ENCODE data around the gene POC1A.

GRCh38 chr3:52185311-52185710 is 31.1 kb upstream of the POC1A start:
- TF ChIP-seq, protein P1, sequence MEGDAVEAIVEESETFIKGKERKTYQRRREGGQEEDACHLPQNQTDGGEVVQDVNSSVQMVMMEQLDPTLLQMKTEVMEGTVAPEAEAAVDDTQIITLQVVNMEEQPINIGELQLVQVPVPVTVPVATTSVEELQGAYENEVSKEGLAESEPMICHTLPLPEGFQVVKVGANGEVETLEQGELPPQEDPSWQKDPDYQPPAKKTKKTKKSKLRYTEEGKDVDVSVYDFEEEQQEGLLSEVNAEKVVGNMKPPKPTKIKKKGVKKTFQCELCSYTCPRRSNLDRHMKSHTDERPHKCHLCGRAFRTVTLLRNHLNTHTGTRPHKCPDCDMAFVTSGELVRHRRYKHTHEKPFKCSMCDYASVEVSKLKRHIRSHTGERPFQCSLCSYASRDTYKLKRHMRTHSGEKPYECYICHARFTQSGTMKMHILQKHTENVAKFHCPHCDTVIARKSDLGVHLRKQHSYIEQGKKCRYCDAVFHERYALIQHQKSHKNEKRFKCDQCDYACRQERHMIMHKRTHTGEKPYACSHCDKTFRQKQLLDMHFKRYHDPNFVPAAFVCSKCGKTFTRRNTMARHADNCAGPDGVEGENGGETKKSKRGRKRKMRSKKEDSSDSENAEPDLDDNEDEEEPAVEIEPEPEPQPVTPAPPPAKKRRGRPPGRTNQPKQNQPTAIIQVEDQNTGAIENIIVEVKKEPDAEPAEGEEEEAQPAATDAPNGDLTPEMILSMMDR (IDR thresholded peaks at IDR 0.05; ENCODE audit: poor library complexity, severe bottlenecking), result no peak
- no peak for TF ChIP-seq EP300 (conservative IDR thresholded peaks at IDR 0.05; ENCODE audit: poor library complexity, severe bottlenecking)
- no peak for TF ChIP-seq EZH2 (IDR thresholded peaks at IDR 0.05; ENCODE audit: borderline replicate concordance, insufficient read depth, low read length, poor library complexity, severe bottlenecking)
- no peak for TF ChIP-seq RAD21 (conservative IDR thresholded peaks at IDR 0.05)
- TF ChIP-seq, protein P2, sequence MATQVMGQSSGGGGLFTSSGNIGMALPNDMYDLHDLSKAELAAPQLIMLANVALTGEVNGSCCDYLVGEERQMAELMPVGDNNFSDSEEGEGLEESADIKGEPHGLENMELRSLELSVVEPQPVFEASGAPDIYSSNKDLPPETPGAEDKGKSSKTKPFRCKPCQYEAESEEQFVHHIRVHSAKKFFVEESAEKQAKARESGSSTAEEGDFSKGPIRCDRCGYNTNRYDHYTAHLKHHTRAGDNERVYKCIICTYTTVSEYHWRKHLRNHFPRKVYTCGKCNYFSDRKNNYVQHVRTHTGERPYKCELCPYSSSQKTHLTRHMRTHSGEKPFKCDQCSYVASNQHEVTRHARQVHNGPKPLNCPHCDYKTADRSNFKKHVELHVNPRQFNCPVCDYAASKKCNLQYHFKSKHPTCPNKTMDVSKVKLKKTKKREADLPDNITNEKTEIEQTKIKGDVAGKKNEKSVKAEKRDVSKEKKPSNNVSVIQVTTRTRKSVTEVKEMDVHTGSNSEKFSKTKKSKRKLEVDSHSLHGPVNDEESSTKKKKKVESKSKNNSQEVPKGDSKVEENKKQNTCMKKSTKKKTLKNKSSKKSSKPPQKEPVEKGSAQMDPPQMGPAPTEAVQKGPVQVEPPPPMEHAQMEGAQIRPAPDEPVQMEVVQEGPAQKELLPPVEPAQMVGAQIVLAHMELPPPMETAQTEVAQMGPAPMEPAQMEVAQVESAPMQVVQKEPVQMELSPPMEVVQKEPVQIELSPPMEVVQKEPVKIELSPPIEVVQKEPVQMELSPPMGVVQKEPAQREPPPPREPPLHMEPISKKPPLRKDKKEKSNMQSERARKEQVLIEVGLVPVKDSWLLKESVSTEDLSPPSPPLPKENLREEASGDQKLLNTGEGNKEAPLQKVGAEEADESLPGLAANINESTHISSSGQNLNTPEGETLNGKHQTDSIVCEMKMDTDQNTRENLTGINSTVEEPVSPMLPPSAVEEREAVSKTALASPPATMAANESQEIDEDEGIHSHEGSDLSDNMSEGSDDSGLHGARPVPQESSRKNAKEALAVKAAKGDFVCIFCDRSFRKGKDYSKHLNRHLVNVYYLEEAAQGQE (IDR thresholded peaks at IDR 0.05; ENCODE audit: borderline replicate concordance), result no peak

All from neural cell (in vitro differentiated cells).